Epithelial cell of esophagus (primary cell): ENCODE results near the gene ACOT7.

Source experiments
- DNase-seq: peaks from one replicate; pipeline ENCODE4 v3.0.0; 2010; ENCODE audit warnings: low read depth
- H3K4me3 ChIP-seq: 2 replicates; pipeline ENCODE4 v1.5.1; 2011; ENCODE audit warnings: mild to moderate bottlenecking, low read length, control low read depth
- CTCF ChIP-seq: IDR thresholded peaks from 2 replicates; pipeline ENCODE4 v1.5.1; 2011; ENCODE audit warnings: low read depth, mild to moderate bottlenecking, low read length, control low read depth, inconsistent platforms; ENCODE audit not compliant: insufficient read depth; ENCODE audit errors: missing control alignments

The ACOT7 gene

DNA sequence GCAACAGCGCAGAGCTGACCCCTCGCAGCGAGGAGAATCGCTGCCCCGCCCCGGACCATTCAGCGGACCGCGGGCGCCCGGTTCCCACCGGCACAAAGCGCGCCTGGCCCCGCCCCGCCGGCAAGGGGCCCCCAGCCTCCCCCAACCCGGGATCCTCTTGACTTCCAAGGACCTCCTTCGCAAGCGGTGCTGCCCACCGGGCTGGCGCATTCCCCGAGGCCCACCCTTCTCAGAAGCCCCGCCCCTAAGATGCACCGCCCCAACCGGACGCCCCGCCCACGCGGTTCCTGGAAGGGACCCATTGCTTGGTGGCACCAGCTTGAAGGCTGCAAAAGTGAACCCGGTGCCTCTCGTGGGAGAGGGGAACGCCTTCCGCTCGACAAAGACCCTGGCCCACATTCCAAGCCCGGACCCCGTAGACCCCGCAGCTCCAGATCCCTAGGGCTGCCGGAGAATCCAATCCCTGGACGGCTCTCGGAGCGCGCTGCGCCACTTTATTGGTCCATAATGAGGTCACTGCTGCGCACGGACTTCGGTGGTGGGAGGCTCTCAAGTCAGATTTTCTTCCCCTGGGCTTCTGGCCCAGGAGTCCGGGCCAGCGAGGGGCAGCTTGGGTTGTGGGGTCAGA lies 147.6 kb downstream of the ACOT7 start:
- no peak for TF ChIP-seq CTCF
- no peak overlapping the region for H3K4me3 ChIP-seq
- DNase-seq = peak; percentile 45

- peak; percentile 82 for DNase-seq
- TF ChIP-seq CTCF = peak; percentile 57
- H3K4me3 ChIP-seq = no peak overlapping the region
Observed at GRCh38 chr1:6245086-6245868, 148.3 kb downstream of the ACOT7 start.

- H3K4me3 ChIP-seq = no peak overlapping the region
- TF ChIP-seq CTCF = no peak
- DNase-seq = no peak
Observed at GRCh38 chr1:6244401-6245049, 149.0 kb downstream of the ACOT7 start.

DNA sequence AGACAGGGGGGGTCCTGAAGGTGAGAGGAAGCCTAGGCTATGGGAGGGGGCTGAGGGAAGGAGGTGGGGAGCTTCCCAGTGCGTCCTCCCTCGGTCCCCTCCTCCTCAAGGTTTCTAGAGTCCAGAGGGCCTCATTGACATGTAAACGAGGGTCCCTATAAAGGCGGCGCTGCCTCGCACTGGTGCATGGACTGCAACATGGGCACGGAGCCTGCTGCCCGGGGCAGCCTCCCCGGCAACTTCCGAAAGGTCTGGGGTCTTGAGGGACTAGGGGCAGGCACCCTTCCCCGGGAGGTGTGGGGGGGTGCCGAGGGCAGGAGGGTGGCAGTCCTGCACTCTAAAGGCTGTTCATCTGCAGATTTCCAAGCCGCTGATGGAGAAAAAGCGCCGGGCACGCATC lies 149.6 kb downstream of the ACOT7 start, which contains the start of gene HES3:
HES3 (plus strand) TSS at position 187 of the 400 bp plus-strand sequence; CDS start at position 374, 187 bp downstream.
- no peak for TF ChIP-seq CTCF
- no peak for DNase-seq

GRCh38 chr1:6243053-6243834 lies 150.3 kb downstream of the ACOT7 start:
- no peak overlapping the region for H3K4me3 ChIP-seq
- no peak for TF ChIP-seq CTCF
- DNase-seq = no peak

More for the DNA sequence above, 149.6 kb downstream of the ACOT7 start, which contains the start of gene HES3:
- H3K4me3 ChIP-seq = no peak within 1 kb of the TSS

DNA sequence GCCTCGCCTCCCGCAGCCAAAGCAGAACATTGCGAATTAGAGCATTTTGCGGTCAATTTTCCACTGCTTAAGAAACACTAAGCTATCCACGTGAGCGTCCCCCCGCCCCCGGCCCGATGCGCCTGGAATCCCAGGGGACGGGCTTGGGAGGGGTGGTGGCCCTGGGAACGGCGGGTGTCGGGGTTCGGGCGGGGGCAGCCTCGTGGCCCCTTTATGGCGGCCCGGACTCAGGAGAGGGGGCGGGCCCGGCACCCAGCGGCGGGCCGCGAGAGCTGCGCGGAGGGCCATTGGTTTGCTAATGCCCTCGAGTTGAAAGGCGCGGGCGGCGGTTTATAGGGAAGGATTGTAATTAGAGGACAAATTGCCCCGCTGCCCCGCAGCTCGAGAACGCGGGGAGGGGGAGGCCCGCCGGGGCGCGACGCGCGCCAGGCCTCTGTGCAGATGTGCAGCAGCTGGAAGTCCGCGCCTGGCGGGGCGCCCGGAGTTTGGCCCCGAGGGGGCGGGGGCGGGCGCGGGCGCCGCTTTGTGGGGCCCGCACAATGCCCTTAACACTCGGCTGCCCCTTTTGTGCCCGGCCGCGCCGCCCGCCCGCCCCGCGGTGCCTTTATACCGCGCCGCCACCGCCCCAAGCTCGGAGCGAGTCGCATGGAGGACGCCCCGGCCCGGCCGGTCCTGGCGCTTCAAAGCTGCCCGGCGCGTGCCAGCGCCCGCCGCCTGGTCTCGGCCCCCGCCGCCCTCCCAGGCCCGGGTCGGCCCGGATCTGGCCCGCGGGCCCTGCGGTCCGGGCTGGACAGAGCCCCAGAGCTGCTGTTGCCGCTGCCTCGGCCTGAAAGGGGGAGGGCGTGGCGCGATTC lies 151.5 kb downstream of the ACOT7 start:
- TF ChIP-seq CTCF = no peak

More for the DNA sequence above, 151.5 kb downstream of the ACOT7 start:
- no peak overlapping the region for H3K4me3 ChIP-seq
- no peak for DNase-seq
